Coronary artery (tissue), 2 donors: ENCODE results near the gene RFT1.

Experiments
- DNase-seq: peaks from one replicate; pipeline ENCODE4 v3.0.0-alpha.2; 2017; ENCODE audit warnings: low spot score
- H3K27ac ChIP-seq, 2 donors: fragments of 200-600 bp; sonication (generic); one replicate each; pipeline ENCODE4 v1.5.1; 2016 to 2019
- H3K4me3 ChIP-seq: fragments of 200-600 bp; sonication (generic); 2 replicates; pipeline ENCODE4 v1.5.1; 2016; ENCODE audit warnings: mild to moderate bottlenecking, moderate library complexity
- CTCF ChIP-seq: fragments of 200-600 bp; sonication (generic); IDR thresholded peaks from one replicate; pipeline ENCODE4 v1.5.1; 2019; ENCODE audit warnings: antibody characterized with exemption

RFT1 gene

GRCh38 chr3:53147151-53147902 lies 17.1 kb upstream of the RFT1 start:
- Histone ChIP-seq H3K4me3 (no peak overlapping the region), H3K27ac (peak overlapping the region in 1 of 2 donors; percentile 22)
- no peak for DNase-seq
- TF ChIP-seq CTCF: no peak

- no peak for DNase-seq
These were observed 16.2 kb upstream of the RFT1 start for GRCh38 chr3:53146319-53146891.

GRCh38 chr3:53145713-53146080 lies 15.5 kb upstream of the RFT1 start:
- Histone ChIP-seq H3K4me3 (no peak overlapping the region), H3K27ac (no peak overlapping the region)
- no peak for TF ChIP-seq CTCF
- DNase-seq: no peak

More at GRCh38 chr3:53146319-53146891, 16.2 kb upstream of the RFT1 start:
- TF ChIP-seq CTCF: no peak
- H3K4me3 ChIP-seq: no peak overlapping the region
- H3K27ac ChIP-seq: no peak overlapping the region

GRCh38 chr3:53144862-53145712 lies 14.9 kb upstream of the RFT1 start:
- H3K4me3 ChIP-seq: no peak overlapping the region
- no peak for TF ChIP-seq CTCF
- H3K27ac ChIP-seq: no peak overlapping the region
- DNase-seq: no peak

- no peak for DNase-seq
- TF ChIP-seq CTCF: no peak
- H3K4me3 ChIP-seq: no peak overlapping the region
- no peak overlapping the region for H3K27ac ChIP-seq
These were observed 14.2 kb upstream of the RFT1 start for GRCh38 chr3:53144446-53144845.

GRCh38 chr3:53142986-53143385 lies 12.8 kb upstream of the RFT1 start:
- TF ChIP-seq CTCF: no peak
- no peak overlapping the region for H3K4me3 ChIP-seq
- peak overlapping the region in 1 of 2 donors; percentile 2 for H3K27ac ChIP-seq
- no peak for DNase-seq
